GM12873 (cell line): ENCODE data around the gene PIK3R5.

Source experiments
- TF ChIP-seq, protein P1 (sequence below): IDR thresholded peaks from 2 replicates; pipeline ENCODE4 v1.5.1; 2012; ENCODE audit warnings: low read depth, mild to moderate bottlenecking, moderate library complexity, low read length, control low read depth; ENCODE audit not compliant: insufficient read depth; ENCODE audit errors: missing control alignments

Gene PIK3R5

DNA sequence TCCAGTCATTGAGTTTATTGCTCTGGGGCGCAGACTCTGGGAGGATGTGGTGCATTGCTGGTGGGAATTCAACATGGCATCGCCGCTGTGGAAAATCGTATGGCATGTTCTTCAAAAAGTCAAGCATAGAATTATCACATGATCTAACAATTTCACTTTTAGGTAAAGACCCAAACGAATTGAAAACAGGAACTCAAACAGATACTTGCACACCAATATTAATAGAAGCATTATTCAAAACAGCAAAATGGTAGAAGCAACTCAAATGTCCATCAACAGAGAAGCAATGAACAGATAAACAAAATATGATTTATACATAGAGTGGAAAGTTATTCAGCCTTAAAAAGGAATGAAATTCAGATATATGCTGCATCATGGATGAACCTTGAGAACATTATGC is 113.9 kb downstream of the PIK3R5 start:
- TF ChIP-seq, protein P1, sequence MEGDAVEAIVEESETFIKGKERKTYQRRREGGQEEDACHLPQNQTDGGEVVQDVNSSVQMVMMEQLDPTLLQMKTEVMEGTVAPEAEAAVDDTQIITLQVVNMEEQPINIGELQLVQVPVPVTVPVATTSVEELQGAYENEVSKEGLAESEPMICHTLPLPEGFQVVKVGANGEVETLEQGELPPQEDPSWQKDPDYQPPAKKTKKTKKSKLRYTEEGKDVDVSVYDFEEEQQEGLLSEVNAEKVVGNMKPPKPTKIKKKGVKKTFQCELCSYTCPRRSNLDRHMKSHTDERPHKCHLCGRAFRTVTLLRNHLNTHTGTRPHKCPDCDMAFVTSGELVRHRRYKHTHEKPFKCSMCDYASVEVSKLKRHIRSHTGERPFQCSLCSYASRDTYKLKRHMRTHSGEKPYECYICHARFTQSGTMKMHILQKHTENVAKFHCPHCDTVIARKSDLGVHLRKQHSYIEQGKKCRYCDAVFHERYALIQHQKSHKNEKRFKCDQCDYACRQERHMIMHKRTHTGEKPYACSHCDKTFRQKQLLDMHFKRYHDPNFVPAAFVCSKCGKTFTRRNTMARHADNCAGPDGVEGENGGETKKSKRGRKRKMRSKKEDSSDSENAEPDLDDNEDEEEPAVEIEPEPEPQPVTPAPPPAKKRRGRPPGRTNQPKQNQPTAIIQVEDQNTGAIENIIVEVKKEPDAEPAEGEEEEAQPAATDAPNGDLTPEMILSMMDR, result no peak

DNA sequence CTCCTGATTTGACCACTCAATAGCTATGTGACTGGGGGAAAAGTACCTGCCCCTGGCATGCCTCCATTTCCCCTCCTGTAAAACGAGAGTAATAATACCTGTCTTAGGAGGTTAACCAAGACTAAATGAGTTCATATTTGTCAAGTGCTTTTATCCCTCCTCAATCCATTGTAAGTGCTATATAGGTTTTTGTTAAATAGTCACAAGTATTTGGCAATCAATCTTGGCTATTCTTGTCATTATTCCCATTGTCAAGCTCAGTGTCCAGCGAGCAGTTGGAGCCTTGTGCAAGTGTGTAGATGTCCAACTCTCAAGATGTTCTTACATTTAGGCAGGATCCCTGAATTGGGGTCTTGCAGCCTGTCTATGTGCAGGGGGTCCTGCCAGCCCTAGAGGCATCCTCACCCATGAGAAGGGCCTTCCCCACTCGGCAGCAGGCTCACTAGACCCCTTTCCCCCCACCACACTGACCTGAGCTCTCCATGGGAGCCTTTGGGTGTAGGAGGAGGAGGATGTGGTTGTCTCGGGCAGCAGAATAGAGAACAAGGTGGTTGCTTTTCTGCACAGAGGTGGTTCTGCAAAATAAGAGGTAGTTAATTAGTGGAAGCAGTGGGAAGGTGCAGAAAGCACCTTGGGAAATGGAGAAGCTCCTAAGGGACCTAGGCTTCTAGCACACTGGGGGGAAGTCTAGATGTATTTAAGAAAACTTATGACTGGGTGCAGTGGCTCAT is 116.0 kb downstream of the PIK3R5 start:
- TF ChIP-seq, protein P1, result no peak

DNA sequence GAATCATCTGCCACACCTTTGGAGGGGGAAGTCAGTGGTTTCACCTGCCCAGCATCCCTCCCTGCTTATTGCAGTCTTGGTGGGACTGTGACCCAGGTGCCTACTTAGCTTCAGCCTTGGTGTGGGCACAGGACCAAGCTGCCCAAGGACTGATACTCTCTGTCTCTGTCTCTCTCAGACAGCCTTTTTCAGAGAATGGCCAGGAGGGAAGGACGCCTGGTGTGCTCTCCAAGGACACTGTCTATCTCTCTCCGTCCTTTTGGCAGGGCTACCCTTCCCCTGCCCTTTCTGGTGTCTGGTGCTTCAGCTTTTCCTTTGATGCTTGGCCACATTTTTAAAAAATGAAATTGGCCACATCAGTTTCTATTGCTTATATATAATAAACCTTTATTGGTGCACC is 117.6 kb downstream of the PIK3R5 start:
- TF ChIP-seq, protein P1, result no peak

DNA sequence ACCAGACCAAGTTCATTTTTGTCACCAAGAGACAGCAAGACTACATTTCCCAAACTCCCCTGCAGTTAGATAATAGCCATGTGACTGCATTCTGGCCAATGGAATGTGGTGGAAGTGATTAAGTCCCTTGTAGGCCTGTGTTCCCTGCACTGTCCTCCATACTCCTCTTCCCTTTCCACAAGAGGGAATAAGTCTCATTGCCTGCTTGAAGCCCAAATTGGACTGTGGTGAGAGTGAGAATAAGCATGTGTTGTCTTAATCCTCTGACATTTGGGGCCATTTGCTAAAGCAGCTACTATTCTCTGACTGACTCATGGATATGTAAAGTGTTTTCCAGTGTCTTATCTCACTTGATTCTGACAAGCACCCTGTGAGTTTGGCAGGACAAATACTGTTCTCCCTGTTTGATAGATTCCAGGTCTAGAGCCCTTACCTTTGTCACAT is 118.7 kb downstream of the PIK3R5 start:
- TF ChIP-seq, protein P1, result no peak

DNA sequence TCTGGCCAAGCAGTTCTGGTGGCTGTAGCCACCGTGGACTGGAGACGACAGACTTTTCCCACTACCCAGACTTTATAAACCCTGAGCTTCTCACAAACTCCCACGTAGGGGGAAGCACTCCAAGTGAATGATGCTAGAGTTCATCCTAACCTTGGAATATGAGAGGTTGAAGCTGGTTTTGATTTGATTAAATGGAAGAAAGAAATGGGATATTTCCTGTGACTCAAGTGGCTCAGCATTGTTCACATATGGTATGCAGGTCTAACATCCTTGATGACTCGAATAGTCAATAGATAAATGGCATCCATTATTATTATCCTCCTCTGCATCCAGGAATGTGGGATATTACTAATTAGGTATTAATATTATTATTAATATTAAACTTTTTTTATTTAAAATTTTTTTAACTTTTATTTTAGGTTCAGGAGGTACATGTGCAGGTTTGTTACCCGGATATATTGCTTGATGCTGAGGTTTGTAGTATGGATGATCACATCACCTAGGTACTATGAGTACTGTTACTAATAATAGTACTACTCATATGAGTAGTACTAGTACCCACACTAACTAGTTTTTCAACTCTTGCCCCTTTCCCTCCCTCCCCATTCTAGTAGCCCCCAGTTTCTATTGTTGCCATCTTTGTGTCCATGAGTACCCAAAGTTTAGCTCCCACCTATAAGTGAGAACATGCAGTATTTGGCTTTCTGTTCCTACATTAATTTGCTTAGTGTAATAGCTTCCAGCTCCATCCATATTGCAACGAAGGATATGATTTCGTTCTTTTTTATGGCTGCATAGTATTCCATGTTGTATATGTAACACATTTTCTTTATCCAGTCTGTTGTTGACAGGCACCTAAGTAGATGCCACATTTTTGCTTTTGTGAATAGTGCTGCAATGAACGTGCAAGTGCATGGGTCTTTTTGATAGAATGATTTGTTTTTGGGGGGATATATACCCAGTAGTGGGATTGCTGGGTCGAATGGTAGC is 121.0 kb downstream of the PIK3R5 start:
- TF ChIP-seq, protein P1, result no peak

DNA sequence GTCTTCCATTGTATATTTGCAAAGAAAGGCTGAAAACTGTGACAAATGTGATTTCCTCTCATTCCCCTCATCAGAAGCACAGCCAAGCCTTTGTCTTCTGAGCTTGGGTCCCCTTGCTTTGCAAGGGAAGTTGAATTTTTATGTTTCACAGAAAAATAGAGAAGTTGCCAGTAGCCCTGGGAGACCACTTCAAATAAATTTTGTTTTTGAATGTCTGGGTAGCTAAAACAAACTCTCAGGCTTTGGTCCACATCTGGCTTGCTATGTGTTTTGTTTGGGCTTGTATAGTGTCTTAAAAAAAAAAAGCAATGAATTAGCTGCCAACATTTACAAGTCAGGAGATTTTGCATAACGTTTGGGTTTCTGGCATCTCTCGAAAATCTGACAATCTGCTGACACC is 122.2 kb downstream of the PIK3R5 start:
- TF ChIP-seq, protein P1, result no peak

DNA sequence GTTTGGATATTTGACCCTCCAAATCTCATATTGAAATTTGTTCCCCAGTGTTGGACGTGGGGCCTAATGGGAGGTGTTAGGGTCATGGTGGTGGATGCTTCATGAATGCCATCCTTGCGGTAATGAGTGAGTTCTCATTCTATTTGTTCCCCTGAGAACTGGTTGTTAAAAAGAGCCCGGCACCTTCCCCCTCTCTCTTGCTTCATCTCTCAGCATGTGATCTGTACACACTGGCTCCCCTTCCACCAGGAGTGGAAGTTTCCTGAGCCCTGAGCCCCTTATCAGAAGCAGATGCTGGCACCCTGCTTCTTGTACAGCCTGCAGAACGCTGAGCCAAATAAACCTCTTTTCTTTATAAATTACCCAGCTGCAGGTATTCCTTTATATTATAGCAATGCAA is 123.7 kb downstream of the PIK3R5 start:
- TF ChIP-seq, protein P1, result no peak
